PFSK-1 (cell line): ENCODE results near the gene WDR35.

Source experiments
- POLR2AphosphoS5 ChIP-seq: IDR thresholded peaks from 2 replicates; pipeline ENCODE4 v1.6.1; 2012; ENCODE audit warnings: low read depth, mild to moderate bottlenecking, control low read depth, low read length, moderate library complexity
- SIN3A ChIP-seq: IDR thresholded peaks from 2 replicates; pipeline ENCODE4 v1.6.1; 2012; ENCODE audit warnings: mild to moderate bottlenecking, low read length, moderate library complexity, borderline replicate concordance; ENCODE audit not compliant: insufficient read depth
- TAF1 ChIP-seq: IDR thresholded peaks from 2 replicates; pipeline ENCODE4 v1.6.1; 2012; ENCODE audit warnings: low read length, control low read depth, borderline replicate concordance; ENCODE audit not compliant: insufficient read depth

GRCh38 chr2:20013126-20013849 lies 23.4 kb upstream of the WDR35 start:
- TF ChIP-seq POLR2AphosphoS5 (no peak), TAF1 (no peak), SIN3A (no peak)
